VCaP (cell line): ENCODE data around the gene ABCC12.

Experiments used
- H3K27ac ChIP-seq: fragments of 450-650 bp; 2 replicates; pipeline ENCODE4 v1.5.1; 2017
- TF ChIP-seq, protein P1 (sequence below): fragments of 450-650 bp; conservative IDR thresholded peaks from 2 replicates; pipeline ENCODE4 v1.5.1; 2017; ENCODE audit warnings: mild to moderate bottlenecking, moderate library complexity

Gene ABCC12

DNA sequence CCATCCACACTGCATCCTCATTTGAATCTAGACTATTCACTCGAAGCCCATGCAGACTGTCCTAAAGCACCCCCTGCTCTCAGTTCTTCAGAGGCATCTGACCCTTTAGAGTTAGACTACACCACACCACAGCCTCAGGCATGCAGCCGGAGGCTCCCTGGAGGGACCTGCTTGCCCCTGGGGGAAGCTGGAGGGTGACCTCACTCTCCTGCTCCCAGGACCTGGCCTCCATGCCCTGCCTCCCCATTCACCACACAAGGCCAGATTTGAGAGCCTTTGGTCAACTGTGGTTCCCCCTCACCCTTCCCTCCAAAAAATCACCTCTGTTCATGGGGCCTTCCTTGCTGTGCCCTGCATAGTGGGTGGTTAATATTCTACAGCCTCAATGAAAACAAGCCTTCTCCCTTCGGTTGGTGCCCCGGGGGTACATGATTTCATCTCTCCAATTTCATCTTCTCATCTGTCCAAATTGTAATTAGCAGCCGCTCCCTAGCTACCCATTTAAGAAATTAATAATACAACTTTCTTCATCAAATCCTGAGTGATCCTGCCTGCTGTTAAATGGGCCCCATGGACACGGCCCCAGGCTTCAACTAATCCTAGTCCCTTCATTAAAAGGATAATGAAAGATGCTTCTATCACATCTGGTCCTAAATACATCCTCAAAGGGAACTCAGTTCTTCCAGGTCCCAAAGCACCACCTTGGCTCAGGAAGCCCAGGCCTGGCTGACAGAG lies 24.4 kb downstream of the ABCC12 start:
- no peak overlapping the region; the same call in 1 of the 2 replicates for H3K27ac ChIP-seq
- TF ChIP-seq, protein P1, sequence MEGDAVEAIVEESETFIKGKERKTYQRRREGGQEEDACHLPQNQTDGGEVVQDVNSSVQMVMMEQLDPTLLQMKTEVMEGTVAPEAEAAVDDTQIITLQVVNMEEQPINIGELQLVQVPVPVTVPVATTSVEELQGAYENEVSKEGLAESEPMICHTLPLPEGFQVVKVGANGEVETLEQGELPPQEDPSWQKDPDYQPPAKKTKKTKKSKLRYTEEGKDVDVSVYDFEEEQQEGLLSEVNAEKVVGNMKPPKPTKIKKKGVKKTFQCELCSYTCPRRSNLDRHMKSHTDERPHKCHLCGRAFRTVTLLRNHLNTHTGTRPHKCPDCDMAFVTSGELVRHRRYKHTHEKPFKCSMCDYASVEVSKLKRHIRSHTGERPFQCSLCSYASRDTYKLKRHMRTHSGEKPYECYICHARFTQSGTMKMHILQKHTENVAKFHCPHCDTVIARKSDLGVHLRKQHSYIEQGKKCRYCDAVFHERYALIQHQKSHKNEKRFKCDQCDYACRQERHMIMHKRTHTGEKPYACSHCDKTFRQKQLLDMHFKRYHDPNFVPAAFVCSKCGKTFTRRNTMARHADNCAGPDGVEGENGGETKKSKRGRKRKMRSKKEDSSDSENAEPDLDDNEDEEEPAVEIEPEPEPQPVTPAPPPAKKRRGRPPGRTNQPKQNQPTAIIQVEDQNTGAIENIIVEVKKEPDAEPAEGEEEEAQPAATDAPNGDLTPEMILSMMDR: no peak

DNA sequence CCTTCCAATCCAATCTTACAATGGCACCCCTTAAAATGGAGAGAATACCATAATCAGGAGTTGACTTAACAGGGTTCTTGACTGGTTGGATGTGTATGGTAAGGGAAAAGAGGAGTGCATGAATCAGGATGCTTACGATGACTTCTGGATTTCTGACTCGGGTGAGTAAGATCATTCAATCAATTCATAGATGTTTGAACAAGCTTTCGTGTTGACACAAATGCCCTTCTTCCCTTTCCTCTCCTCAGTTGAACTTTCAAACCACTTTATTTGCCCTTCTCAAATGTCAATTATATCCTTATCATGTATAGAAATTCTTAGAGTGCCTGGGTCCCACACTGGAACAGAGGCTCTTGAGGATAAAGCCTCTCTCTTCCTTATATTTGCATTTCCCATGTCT lies 25.9 kb downstream of the ABCC12 start:
- H3K27ac ChIP-seq: no peak overlapping the region
- TF ChIP-seq, protein P1: no peak

GRCh38 chr16:48128769-48129168 lies 27.0 kb downstream of the ABCC12 start:
- no peak overlapping the region for H3K27ac ChIP-seq
- TF ChIP-seq, protein P1: no peak

DNA sequence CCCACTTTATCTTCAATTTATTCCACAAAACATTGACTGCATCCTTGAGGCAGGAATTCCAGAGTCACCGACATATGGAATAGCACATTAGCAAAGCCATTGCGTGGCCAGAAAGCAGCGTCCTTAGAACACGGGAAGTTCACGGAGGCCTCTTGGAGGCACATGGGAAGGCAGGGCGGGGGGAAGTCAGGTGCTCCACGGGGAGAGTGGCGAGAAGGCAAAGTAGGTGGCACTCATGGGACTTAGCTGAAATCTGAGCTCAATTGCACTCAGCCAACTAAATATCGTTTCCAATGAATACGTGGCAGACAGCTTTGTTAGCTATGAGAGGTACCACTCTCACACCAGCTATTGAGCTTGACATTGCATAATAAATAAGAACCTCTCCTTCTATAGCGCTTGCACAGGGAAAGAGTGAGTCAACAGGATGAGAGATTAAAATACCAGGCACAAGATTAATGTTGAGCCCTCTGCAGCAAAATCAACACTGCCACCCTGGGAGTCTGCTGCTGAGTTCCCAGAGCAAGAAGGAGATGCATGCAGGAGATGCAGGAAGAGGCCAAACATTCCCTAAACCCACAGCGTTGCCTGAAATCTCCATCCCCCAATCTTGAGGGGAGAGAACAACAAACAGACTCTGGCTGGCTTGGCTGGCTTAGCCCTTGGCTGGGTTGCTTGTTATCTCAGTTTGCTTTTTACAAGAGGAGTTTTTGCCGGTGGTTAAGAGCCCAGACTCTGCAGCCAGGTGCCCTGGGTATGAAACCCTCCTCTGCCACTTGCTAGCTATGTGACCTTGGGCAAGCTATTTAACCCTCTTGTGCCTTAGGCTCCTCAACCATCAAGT lies 28.8 kb downstream of the ABCC12 start:
- TF ChIP-seq, protein P1: no peak
- peak overlapping the region; percentile 68 for H3K27ac ChIP-seq

DNA sequence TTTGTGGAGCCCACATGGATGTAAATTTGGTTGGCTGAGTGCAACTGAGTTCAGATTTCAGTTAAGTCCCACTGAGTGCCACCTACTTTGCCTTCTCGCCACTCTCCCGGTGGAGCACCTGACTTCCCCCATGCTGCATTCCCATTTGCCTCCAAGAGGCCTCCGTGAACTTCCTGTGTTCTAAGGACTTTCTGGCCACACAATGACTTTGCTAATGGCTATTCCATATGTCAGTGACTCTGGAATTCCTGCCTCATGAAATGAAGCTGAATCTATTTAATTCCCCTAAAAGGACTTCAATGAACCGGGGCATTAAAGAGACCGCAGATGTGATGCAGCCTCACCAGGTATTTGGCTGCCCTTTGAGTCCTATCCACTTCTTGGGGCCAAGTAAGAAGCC lies 29.9 kb downstream of the ABCC12 start:
- TF ChIP-seq, protein P1: no peak
- peak overlapping the region; percentile 68 for H3K27ac ChIP-seq

DNA sequence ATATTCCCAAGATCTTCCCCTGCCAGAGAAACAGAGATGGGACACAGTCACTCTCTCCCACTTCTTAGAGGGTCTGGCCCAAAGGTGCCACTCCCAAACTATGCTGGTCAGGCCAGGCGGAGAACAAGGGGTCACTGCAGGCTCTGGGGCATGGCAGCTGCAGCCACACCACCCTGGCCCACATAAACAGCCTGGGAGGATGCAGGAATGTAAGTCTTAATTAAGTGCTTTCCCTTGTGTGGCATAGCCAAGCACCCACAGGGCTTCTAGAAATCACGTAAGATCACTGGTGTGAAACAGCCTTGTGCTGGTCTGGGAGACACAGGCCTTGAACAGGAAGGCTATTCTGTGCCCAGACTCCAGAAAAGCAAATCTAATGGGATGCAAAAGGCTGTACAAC lies 31.5 kb downstream of the ABCC12 start:
- H3K27ac ChIP-seq: no peak overlapping the region
- TF ChIP-seq, protein P1: no peak

DNA sequence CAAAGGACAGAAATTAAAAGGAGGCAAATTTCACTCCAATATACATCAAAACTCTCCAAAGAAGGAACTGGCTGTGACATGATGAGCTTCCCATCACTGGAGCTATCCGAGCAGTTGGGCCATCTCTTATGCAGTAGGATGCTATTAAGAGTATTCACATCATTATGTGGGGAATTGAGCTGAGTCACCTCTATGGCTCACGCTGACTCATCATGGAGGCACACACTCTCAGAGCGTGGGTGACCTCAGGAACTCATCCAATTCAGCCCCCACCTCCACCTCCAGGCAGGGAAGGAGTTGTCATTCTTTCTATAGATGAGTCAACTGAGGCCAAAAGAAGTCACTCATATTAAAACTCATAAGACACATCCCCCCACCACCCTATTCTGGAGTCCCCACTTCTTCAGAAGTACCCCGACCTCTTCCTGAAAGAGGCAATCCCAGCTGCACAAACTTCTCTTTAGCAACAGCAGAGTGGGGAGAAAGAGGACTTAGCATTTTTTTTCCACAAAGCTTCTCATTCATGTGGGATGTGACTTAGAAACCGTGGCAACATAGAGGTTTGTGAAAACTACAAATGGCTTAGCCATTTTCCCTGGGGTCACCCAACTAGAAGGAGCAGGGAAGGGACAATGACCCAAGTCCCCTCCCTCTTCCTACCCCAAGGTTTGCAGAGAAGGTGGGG lies 32.5 kb downstream of the ABCC12 start:
- TF ChIP-seq, protein P1: no peak
- H3K27ac ChIP-seq: no peak overlapping the region
